ENCODE measurements around the gene POLR1F. TPM values are rescaled to one million over a fixed set of nuclear protein-coding genes. Genes with fewer than 3 reads are reported as not detected.

Gene POLR1F, protein sequence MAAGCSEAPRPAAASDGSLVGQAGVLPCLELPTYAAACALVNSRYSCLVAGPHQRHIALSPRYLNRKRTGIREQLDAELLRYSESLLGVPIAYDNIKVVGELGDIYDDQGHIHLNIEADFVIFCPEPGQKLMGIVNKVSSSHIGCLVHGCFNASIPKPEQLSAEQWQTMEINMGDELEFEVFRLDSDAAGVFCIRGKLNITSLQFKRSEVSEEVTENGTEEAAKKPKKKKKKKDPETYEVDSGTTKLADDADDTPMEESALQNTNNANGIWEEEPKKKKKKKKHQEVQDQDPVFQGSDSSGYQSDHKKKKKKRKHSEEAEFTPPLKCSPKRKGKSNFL
- 15.5 TPM for total RNA-seq
- polyA plus RNA-seq, result 8.6 TPM
- long read RNA-seq, donor 1, partial matches to known transcripts, result 0 of 3 reads
- long read RNA-seq, donor 1, other reads (novel, unspliced or antisense), result 0 of 3 reads
- long read RNA-seq, donor 2, result 0 reads
- long read RNA-seq, donor 3, transcript TWISTNB-201 (4 exons, 3,942 nt), result major isoform, 14 of 17 reads
- long read RNA-seq, donor 3, partial matches to known transcripts, result 0 of 17 reads
- long read RNA-seq, donor 3, other reads (novel, unspliced or antisense), result 0 of 17 reads
- long read RNA-seq, donor 4, transcript TWISTNB-202 (2 exons, 427 nt), result major isoform, 6 of 12 reads
- long read RNA-seq, donor 4, transcript TWISTNB-201 (4 exons, 3,942 nt), result major isoform, 6 of 12 reads
- long read RNA-seq, donor 4, partial matches to known transcripts, result 0 of 12 reads
- long read RNA-seq, donor 4, other reads (novel, unspliced or antisense), result 0 of 12 reads
- long read RNA-seq, donor 5, transcript TWISTNB-202 (2 exons, 427 nt), result minor isoform, 6 of 19 reads
- long read RNA-seq, donor 5, transcript TWISTNB-201 (4 exons, 3,942 nt), result major isoform, 13 of 19 reads
- long read RNA-seq, donor 5, partial matches to known transcripts, result 0 of 19 reads
- long read RNA-seq, donor 5, other reads (novel, unspliced or antisense), result 0 of 19 reads
- long read RNA-seq, donor 6, transcript TWISTNB-201 (4 exons, 3,942 nt), result major isoform, 6 of 7 reads
- long read RNA-seq, donor 6, partial matches to known transcripts, result 0 of 7 reads
- long read RNA-seq, donor 6, other reads (novel, unspliced or antisense), result 0 of 7 reads
- long read RNA-seq, donor 7, transcript TWISTNB-201 (4 exons, 3,942 nt), result major isoform, 12 of 20 reads
- long read RNA-seq, donor 7, transcript TWISTNB-202 (2 exons, 427 nt), result minor isoform, 8 of 20 reads
- long read RNA-seq, donor 7, partial matches to known transcripts, result 0 of 20 reads
- long read RNA-seq, donor 7, other reads (novel, unspliced or antisense), result 0 of 20 reads
- long read RNA-seq, donor 8, transcript TWISTNB-201 (4 exons, 3,942 nt), result major isoform, 7 of 7 reads
- long read RNA-seq, donor 8, partial matches to known transcripts, result 0 of 7 reads
- long read RNA-seq, donor 8, other reads (novel, unspliced or antisense), result 0 of 7 reads
- long read RNA-seq, donor 9, transcript TWISTNB-201 (4 exons, 3,942 nt), result major isoform, 14 of 16 reads
- long read RNA-seq, donor 9, partial matches to known transcripts, result 0 of 16 reads
- long read RNA-seq, donor 9, other reads (novel, unspliced or antisense), result 0 of 16 reads
- long read RNA-seq, donor 10, transcript TWISTNB-201 (4 exons, 3,942 nt), result major isoform, 14 of 14 reads
- long read RNA-seq, donor 10, partial matches to known transcripts, result 0 of 14 reads
- long read RNA-seq, donor 10, other reads (novel, unspliced or antisense), result 0 of 14 reads

DNA sequence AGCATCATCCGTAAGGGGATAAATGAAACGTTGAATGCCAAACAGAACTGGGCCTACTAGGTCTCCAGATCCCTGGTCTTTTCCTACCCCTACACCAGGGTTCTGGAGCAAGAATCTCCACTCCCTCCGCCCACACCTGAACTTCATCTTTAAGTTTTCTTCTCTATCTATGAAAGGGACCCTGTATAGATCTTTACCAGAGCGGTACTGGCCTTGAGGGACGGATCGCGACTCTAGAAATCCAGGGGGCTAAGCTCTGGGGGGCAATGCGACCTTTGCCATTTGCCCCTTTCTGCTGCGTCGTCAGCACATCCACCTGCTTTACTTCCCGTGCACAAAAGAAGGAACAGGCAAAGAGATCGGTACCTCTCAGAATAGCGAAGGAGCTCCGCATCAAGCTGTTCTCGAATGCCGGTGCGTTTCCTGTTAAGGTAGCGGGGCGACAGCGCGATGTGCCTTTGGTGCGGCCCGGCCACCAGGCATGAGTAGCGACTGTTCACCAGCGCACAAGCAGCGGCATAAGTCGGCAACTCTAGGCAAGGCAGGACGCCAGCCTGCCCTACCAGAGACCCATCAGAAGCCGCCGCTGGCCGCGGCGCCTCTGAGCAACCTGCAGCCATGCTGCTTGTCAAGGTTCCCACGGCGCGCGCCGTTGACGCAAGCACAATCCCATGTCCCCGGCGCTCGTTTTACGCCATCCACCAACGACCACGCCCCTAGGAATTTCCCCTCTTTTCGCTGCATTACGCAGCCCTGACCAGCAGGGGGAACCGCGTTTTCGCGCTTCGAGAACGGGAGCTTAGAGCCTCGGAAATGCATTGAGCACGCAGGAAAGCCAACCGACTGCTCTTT is at the start of gene POLR1F:
Gene POLR1F, minus strand, starts transcription at position 641 of the 852 bp plus-strand sequence. Its CDS starts 21 bp downstream, at position 620.
- H3K4me3 ChIP-seq (ENCODE audit: low read length in 2 of 2), result peak within 1 kb of the TSS; percentile 69 to 93
- H3K9me3 ChIP-seq (ENCODE audit: control insufficient read depth in 2 of 2, insufficient read depth in 1 of 2, low read length in 1 of 2), result no peaks in the 10 kb centered on the region
- no peaks in the 10 kb centered on the region for H3K27me3 ChIP-seq (ENCODE audit: control insufficient read depth in 2 of 2, insufficient read depth in 1 of 2, low read length in 1 of 2)
- H3K27ac ChIP-seq (ENCODE audit: low read depth in 1 of 2, low read length in 1 of 2), result peak within 1 kb of the TSS; percentile 87 to 93
- H3K4me1 ChIP-seq (ENCODE audit: control insufficient read depth in 2 of 2, insufficient read depth in 2 of 2, low read length in 2 of 2), result peaks cover 4 to 10% of the 10 kb centered on the region in 2 donors
- DNase-seq (ENCODE audit: low read depth in 6 of 9, low spot score in 9 of 9), result peak; percentile 93 to 99 (median 97)
- under 1% methylated on average over 56 of the region's 56 CpGs for WGBS
- peaks cover 0 to 3% of the 10 kb centered on the region in 2 donors for H3K36me3 ChIP-seq (ENCODE audit: control insufficient read depth in 2 of 2, insufficient read depth in 2 of 2, low read length in 1 of 2)

DNA sequence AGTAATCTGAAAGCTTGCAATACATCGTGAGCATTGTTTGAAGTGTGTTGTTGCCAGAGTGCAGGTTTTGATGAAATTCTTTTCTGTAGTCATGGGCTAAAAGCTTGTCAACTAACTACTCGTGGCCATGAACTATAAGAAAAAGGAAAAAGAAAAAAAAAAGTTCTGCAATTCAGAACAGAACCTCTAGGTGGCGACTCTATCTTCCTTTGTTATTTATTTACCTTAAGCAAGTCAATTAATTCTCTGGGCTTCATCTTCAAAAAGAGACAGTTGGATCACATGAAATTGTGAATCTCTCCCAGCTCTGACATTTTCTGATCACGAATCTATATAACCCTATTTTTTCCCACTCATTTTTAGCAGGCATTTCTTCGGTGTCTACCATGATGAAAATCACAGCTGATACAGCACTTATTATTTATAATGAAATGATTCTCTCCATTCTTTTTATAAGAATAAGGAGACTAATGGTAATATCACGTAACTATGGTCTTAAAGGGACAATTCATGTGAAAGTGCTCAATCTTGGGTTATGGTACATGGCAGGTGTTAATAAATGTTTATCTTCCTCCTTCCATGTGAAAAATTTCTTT is 45.8 kb upstream of the POLR1F start:
- Histone ChIP-seq H3K27me3 (ENCODE audit: control insufficient read depth in 2 of 2, insufficient read depth in 1 of 2, low read length in 1 of 2) (no peaks in the 10 kb centered on the region), H3K4me3 (ENCODE audit: low read length in 2 of 2) (no peak overlapping the region), H3K9me3 (ENCODE audit: control insufficient read depth in 2 of 2, insufficient read depth in 1 of 2, low read length in 1 of 2) (no peaks in the 10 kb centered on the region), H3K27ac (ENCODE audit: low read depth in 1 of 2, low read length in 1 of 2) (no peak overlapping the region), H3K36me3 (ENCODE audit: control insufficient read depth in 2 of 2, insufficient read depth in 2 of 2, low read length in 1 of 2) (no peaks in the 10 kb centered on the region), H3K4me1 (ENCODE audit: control insufficient read depth in 2 of 2, insufficient read depth in 2 of 2, low read length in 2 of 2) (no peaks in the 10 kb centered on the region)
- WGBS, result 45% methylated on average over 6 of the region's 6 CpGs
- DNase-seq (ENCODE audit: low read depth in 6 of 9, low spot score in 9 of 9), result peak in 7 of 9 donors; percentile 6 to 55 (median 24)

DNA sequence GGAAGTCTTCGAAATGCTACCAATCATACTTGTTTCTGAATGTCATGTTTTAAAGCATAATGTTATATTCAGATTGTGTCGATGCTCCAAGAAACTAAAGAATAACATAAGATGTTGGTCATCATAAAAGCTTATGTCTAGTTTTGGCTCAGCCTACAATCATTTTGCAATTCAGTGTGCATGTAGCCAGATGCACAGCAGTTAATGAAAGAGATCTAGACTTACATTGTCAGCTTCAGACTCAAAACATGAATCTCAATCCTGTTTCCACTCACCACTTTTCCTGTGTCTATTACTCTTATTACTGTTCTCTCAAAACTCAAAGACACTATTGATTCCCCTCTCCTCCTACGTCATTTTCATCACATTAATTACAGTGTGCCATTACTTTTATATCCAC is 43.2 kb upstream of the POLR1F start:
- Histone ChIP-seq H3K4me1 (ENCODE audit: control insufficient read depth in 2 of 2, insufficient read depth in 2 of 2, low read length in 2 of 2) (no peaks in the 10 kb centered on the region), H3K9me3 (ENCODE audit: control insufficient read depth in 2 of 2, insufficient read depth in 1 of 2, low read length in 1 of 2) (no peaks in the 10 kb centered on the region), H3K27ac (ENCODE audit: low read depth in 1 of 2, low read length in 1 of 2) (no peak overlapping the region), H3K27me3 (ENCODE audit: control insufficient read depth in 2 of 2, insufficient read depth in 1 of 2, low read length in 1 of 2) (no peaks in the 10 kb centered on the region), H3K36me3 (ENCODE audit: control insufficient read depth in 2 of 2, insufficient read depth in 2 of 2, low read length in 1 of 2) (no peaks in the 10 kb centered on the region), H3K4me3 (ENCODE audit: low read length in 2 of 2) (no peak overlapping the region)
- no peak for DNase-seq (ENCODE audit: low read depth in 6 of 9, low spot score in 9 of 9)
- 93% methylated on average over 3 of the region's 3 CpGs for whole genome bisulfite sequencing

DNA sequence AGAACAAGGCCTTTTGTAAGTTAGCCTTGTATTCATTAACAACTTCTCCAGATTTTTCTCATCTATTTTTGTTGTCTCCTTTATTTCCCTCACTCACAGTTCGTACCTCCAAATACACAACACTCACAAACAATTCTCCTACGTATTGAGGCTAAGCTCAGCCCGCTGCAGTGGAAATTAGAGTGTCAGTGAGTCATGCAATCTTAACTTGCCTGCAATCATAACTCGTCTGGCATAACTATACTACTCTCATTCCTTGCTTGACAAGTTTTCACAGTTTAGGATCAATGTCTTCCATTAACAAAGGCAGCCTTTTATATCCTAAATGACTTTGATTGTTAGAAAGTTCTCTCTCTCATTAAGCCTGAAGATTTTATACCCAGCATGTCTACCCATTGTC is 40.8 kb upstream of the POLR1F start:
- Histone ChIP-seq H3K27me3 (ENCODE audit: control insufficient read depth in 2 of 2, insufficient read depth in 1 of 2, low read length in 1 of 2) (no peaks in the 10 kb centered on the region), H3K4me1 (ENCODE audit: control insufficient read depth in 2 of 2, insufficient read depth in 2 of 2, low read length in 2 of 2) (no peaks in the 10 kb centered on the region), H3K36me3 (ENCODE audit: control insufficient read depth in 2 of 2, insufficient read depth in 2 of 2, low read length in 1 of 2) (no peaks in the 10 kb centered on the region), H3K4me3 (ENCODE audit: low read length in 2 of 2) (no peak overlapping the region), H3K27ac (ENCODE audit: low read depth in 1 of 2, low read length in 1 of 2) (no peak overlapping the region), H3K9me3 (ENCODE audit: control insufficient read depth in 2 of 2, insufficient read depth in 1 of 2, low read length in 1 of 2) (no peaks in the 10 kb centered on the region)
- DNase-seq (ENCODE audit: low read depth in 6 of 9, low spot score in 9 of 9), result no peak
- 91% methylated on average over 4 of the region's 4 CpGs for WGBS

DNA sequence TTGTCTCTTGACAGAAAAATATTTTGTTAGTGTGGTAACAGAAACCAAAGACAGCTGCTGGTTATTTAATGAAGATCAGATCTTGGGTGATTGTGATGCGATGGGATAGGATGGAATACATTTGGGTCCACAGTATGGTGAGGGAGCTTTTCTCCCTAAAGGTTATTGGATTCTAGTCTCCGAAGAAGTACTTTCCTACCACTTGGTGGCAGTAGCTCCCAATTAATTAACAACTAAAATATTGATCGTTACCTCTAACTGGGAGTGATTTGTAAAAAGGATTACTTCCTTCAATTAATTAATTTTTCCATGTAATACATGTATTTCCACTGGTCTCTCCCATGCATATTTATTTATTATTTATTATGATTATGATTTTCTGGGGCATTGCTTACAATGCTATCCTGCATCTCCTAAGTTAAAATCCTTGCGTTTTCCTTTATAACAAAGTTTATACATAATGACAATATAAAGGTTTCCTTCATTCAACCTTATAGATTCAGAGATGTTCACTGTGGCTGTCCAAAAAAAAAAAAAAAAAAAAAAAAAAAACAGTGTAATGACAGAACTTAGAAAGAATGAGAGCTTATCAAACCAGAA is 39.0 kb upstream of the POLR1F start:
- 50% methylated on average over 4 of the region's 4 CpGs for WGBS
- Histone ChIP-seq H3K4me3 (ENCODE audit: low read length in 2 of 2) (no peak overlapping the region), H3K27me3 (ENCODE audit: control insufficient read depth in 2 of 2, insufficient read depth in 1 of 2, low read length in 1 of 2) (no peaks in the 10 kb centered on the region), H3K36me3 (ENCODE audit: control insufficient read depth in 2 of 2, insufficient read depth in 2 of 2, low read length in 1 of 2) (no peaks in the 10 kb centered on the region), H3K9me3 (ENCODE audit: control insufficient read depth in 2 of 2, insufficient read depth in 1 of 2, low read length in 1 of 2) (no peaks in the 10 kb centered on the region), H3K27ac (ENCODE audit: low read depth in 1 of 2, low read length in 1 of 2) (no peak overlapping the region), H3K4me1 (ENCODE audit: control insufficient read depth in 2 of 2, insufficient read depth in 2 of 2, low read length in 2 of 2) (no peaks in the 10 kb centered on the region)
- DNase-seq (ENCODE audit: low read depth in 6 of 9, low spot score in 9 of 9), result peak in 1 of 9 donors; percentile 14

DNA sequence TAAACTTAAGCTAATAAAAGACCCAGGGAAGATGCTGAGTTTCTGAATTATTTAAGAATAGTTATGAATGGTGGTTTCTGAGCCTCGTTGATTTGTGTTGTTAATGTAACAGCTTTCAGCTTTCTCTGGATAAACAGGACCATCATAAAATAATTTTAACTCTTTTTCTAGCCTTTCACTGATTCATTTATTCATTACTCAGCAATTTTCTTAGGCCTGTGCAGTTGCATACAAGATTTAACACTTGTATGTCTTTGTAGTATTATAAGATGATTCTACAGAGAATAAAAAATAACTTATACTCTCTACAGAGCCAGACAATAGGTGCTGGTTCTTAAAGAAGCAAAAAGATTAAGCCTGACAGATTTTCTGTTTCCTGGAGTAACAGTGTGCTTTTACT is 35.2 kb upstream of the POLR1F start:
- Histone ChIP-seq H3K4me1 (ENCODE audit: control insufficient read depth in 2 of 2, insufficient read depth in 2 of 2, low read length in 2 of 2) (no peaks in the 10 kb centered on the region), H3K36me3 (ENCODE audit: control insufficient read depth in 2 of 2, insufficient read depth in 2 of 2, low read length in 1 of 2) (no peaks in the 10 kb centered on the region), H3K9me3 (ENCODE audit: control insufficient read depth in 2 of 2, insufficient read depth in 1 of 2, low read length in 1 of 2) (no peaks in the 10 kb centered on the region), H3K27ac (ENCODE audit: low read depth in 1 of 2, low read length in 1 of 2) (no peak overlapping the region), H3K4me3 (ENCODE audit: low read length in 2 of 2) (no peak overlapping the region), H3K27me3 (ENCODE audit: control insufficient read depth in 2 of 2, insufficient read depth in 1 of 2, low read length in 1 of 2) (no peaks in the 10 kb centered on the region)
- 82% methylated on average over 1 of the region's 1 CpG for WGBS
- no peak for DNase-seq (ENCODE audit: low read depth in 6 of 9, low spot score in 9 of 9)

DNA sequence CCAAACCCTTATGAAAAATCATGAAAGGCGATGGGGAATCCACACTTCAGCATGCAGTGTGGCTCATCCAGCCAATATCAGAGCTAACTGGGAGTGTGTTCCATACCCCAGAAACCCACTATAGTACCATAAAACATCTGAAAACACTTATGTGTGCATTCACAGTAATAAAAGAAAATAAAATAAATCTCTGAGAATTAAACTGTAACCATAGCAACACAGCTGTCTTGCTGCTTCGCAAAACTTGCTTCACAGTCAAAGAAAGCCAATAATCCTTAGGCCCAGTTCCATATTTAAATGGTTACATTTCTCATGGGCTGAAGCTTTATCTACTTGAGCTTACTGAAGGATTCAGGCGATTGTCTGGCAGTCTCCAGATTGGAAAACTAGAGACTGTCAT is 19.9 kb upstream of the POLR1F start:
- Histone ChIP-seq H3K4me1 (ENCODE audit: control insufficient read depth in 2 of 2, insufficient read depth in 2 of 2, low read length in 2 of 2) (no peaks in the 10 kb centered on the region), H3K9me3 (ENCODE audit: control insufficient read depth in 2 of 2, insufficient read depth in 1 of 2, low read length in 1 of 2) (no peaks in the 10 kb centered on the region), H3K36me3 (ENCODE audit: control insufficient read depth in 2 of 2, insufficient read depth in 2 of 2, low read length in 1 of 2) (no peaks in the 10 kb centered on the region), H3K27ac (ENCODE audit: low read depth in 1 of 2, low read length in 1 of 2) (no peak overlapping the region), H3K4me3 (ENCODE audit: low read length in 2 of 2) (no peak overlapping the region), H3K27me3 (ENCODE audit: control insufficient read depth in 2 of 2, insufficient read depth in 1 of 2, low read length in 1 of 2) (no peaks in the 10 kb centered on the region)
- WGBS, result 94% methylated on average over 3 of the region's 3 CpGs
- DNase-seq (ENCODE audit: low read depth in 6 of 9, low spot score in 9 of 9), result no peak

All from thymus (tissue), 14 donors.